GM12878 (cell line): ENCODE measurements around the gene CDYL. TPM values are rescaled to one million over a fixed set of nuclear protein-coding genes. Genes with fewer than 3 reads are reported as not detected.

Experiments used
- BRCA1 ChIP-seq: IDR thresholded peaks from 2 replicates; pipeline ENCODE4 v1.6.1; 2011; ENCODE audit warnings: low read depth, low read length, improper control_type of control experiment
- CBFB ChIP-seq: IDR thresholded peaks from 2 replicates; pipeline ENCODE4 v1.6.1; 2016; ENCODE audit warnings: antibody characterized with exemption, low read depth
- CBX5 ChIP-seq: sonication (generic); IDR thresholded peaks from 2 replicates; pipeline ENCODE4 v1.6.1; 2016; ENCODE audit warnings: low read depth, moderate library complexity, mild to moderate bottlenecking, inconsistent platforms
- CEBPB ChIP-seq, 2 experiments: fragments of 150-350 bp in 1 of 2; IDR thresholded peaks; 2 replicates each; pipeline ENCODE4 v1.6.1; 2012 to 2014; ENCODE audit warnings: low read depth in 2 of 2, low read length in 2 of 2, borderline replicate concordance in 1 of 2, inconsistent platforms in 1 of 2
- DPF2 ChIP-seq: fragments of 450-650 bp; IDR thresholded peaks from 2 replicates; pipeline ENCODE4 v1.6.1; 2017; ENCODE audit warnings: mild to moderate bottlenecking
- EED ChIP-seq: sonication (generic); IDR thresholded peaks from 2 replicates; pipeline ENCODE4 v1.6.1; 2016; ENCODE audit warnings: antibody characterized with exemption, low read depth
- HDGF ChIP-seq: fragments of 450-650 bp; IDR thresholded peaks from 2 replicates; pipeline ENCODE4 v1.6.1; 2016; ENCODE audit warnings: antibody characterized with exemption
- HSF1 ChIP-seq: fragments of 150-350 bp; IDR thresholded peaks from 2 replicates; pipeline ENCODE4 v1.6.1; 2014; ENCODE audit warnings: mild to moderate bottlenecking, low read depth, low read length
- NR2F1 ChIP-seq: fragments of 450-650 bp; conservative IDR thresholded peaks from 2 replicates; pipeline ENCODE4 v1.6.1; 2017; ENCODE audit warnings: mild to moderate bottlenecking
- PAX5 ChIP-seq: IDR thresholded peaks from 2 replicates; pipeline ENCODE4 v1.6.1; 2011; ENCODE audit warnings: low read depth, low read length, borderline replicate concordance
- PAX8 ChIP-seq: fragments of 450-650 bp; IDR thresholded peaks from 2 replicates; pipeline ENCODE4 v1.6.1; 2017; ENCODE audit warnings: mild to moderate bottlenecking, moderate library complexity
- RBBP5 ChIP-seq: fragments of 200-600 bp; sonication (generic); conservative IDR thresholded peaks from 2 replicates; pipeline ENCODE4 v1.6.1; 2016
- RELA ChIP-seq: fragments of 450-650 bp; IDR thresholded peaks from 2 replicates; pipeline ENCODE4 v1.8.0; 2014; ENCODE audit warnings: borderline replicate concordance; ENCODE audit not compliant: partially characterized antibody
- SMAD1 ChIP-seq: fragments of 450-650 bp; IDR thresholded peaks from 2 replicates; pipeline ENCODE4 v1.6.1; 2018; ENCODE audit warnings: mild to moderate bottlenecking, low read depth; ENCODE audit not compliant: partially characterized antibody
- SMARCA5 ChIP-seq: fragments of 450-650 bp; IDR thresholded peaks from 2 replicates; pipeline ENCODE4 v1.6.1; 2017; ENCODE audit warnings: mild to moderate bottlenecking
- SUPT20H ChIP-seq: IDR thresholded peaks from 2 replicates; pipeline ENCODE4 v1.6.1; 2011; ENCODE audit warnings: low read depth, mild to moderate bottlenecking, low read length, moderate library complexity, borderline replicate concordance; ENCODE audit not compliant: control insufficient read depth
- TARDBP ChIP-seq: IDR thresholded peaks from 2 replicates; pipeline ENCODE4 v1.6.1; 2016; ENCODE audit warnings: borderline replicate concordance
- ZNF207 ChIP-seq: fragments of 450-650 bp; IDR thresholded peaks from 2 replicates; pipeline ENCODE4 v1.6.1; 2014; ENCODE audit warnings: antibody characterized with exemption, mild to moderate bottlenecking, borderline replicate concordance
- ZNF24 ChIP-seq: fragments of 450-650 bp; IDR thresholded peaks from 2 replicates; pipeline ENCODE4 v1.6.1; 2017; ENCODE audit warnings: antibody characterized with exemption, mild to moderate bottlenecking
- ZNF622 ChIP-seq: fragments of 450-650 bp; IDR thresholded peaks from 2 replicates; pipeline ENCODE4 v1.6.1; 2017; ENCODE audit warnings: mild to moderate bottlenecking, inconsistent platforms
- polyA plus RNA-seq, 11 experiments: library from polyadenylated mRNA; depleted of rRNA in 4 of 11; unstranded in 6 of 11; stranded (reverse) in 5 of 11; fragments of >200 nt; fragmentation: Nextera tagmentation in 4 of 11; fragmentation: Illumina TruSeq in 1 of 11; extraction: Ambion mirVana in 4 of 11; extraction: Trizol in 1 of 11; gene quantifications; 1 replicate in 1 of 11; 2 replicates in 10 of 11; pipeline versions ENCODE4 v1.2.1 to v1.2.3, GENCODE V29; 2011 to 2016; ENCODE audit warnings: inconsistent platforms in 2 of 11, missing spikeins in 2 of 11, low read depth in 1 of 11
- total RNA-seq, 4 experiments: library from RNA; depleted of rRNA in 3 of 4; stranded (reverse); fragments of >200 nt in 3 of 4; fragmentation: Illumina TruSeq in 1 of 4; extraction: Trizol in 1 of 4; gene quantifications; 2 replicates each; pipeline versions ENCODE4 v1.2.1 to v1.2.3, GENCODE V29; 2013 to 2021

Gene CDYL
- total and polyA plus RNA-seq, 10 of the 15 experiments (the other 5 are each of a cell fraction or from before 2014, with no cell fraction given): 9.3 to 61.2 (median 28.5) TPM

- TF ChIP-seq ZNF24 (0 out of 2 replicates have a peak, but pooled peaks have one; percentile 12), HDGF (no peak), CBX5 (no peak), NR2F1 (peak; percentile 37; the same call in 1 of the 2 replicates), CBFB (no peak), PAX8 (no peak), SMAD1 (no peak), DPF2 (peak; percentile 86), EED (peak; percentile 61), CEBPB (IDR thresholded peaks at IDR 0.05; ENCODE audit: borderline replicate concordance in 1 of 2, low read depth in 2 of 2, low read length in 2 of 2) (no peak), ZNF207 (0 out of 2 replicates have a peak, but pooled peaks have one; percentile 39), TARDBP (no peak), RELA (no peak), SMARCA5 (peak; percentile 54; the same call in 1 of the 2 replicates), PAX5 (no peak), SUPT20H (no peak), RBBP5 (no peak), ZNF622 (no peak), BRCA1 (no peak), HSF1 (no peak)
- TF ChIP-seq, all 136 proteins: peak for 19
Measured at GRCh38 chr6:4775494-4776130, 592 bp upstream of the CDYL start (continued).
